GM18867 (cell line): ENCODE results near the gene CPED1.
A peak's percentile ranks its signal among the peaks of the same experiment; 100 is the strongest.
"Not testable (repeated sequence)": the region's sequence is repeated elsewhere in the genome, so short reads cannot be mapped to it uniquely, and the experiment has no call there.

ENCODE experiments used
- ATAC-seq: cut with Tn5 transposase; IDR thresholded peaks from one replicate; pipeline ENCODE4 v1.9.1; 2021; ENCODE audit warnings: mild to moderate bottlenecking, moderate library complexity; ENCODE audit not compliant: unreplicated experiment

CPED1 gene

GRCh38 chr7:120996333-120996987 lies 7.9 kb downstream of the CPED1 start:
- peak; percentile 42 for ATAC-seq

GRCh38 chr7:120996988-120997345 lies 8.5 kb downstream of the CPED1 start:
- ATAC-seq: no peak

GRCh38 chr7:120997882-120998474 lies 9.5 kb downstream of the CPED1 start:
- no peak for ATAC-seq

- no peak for ATAC-seq
Observed at GRCh38 chr7:120998520-120998919, 10.0 kb downstream of the CPED1 start.

DNA sequence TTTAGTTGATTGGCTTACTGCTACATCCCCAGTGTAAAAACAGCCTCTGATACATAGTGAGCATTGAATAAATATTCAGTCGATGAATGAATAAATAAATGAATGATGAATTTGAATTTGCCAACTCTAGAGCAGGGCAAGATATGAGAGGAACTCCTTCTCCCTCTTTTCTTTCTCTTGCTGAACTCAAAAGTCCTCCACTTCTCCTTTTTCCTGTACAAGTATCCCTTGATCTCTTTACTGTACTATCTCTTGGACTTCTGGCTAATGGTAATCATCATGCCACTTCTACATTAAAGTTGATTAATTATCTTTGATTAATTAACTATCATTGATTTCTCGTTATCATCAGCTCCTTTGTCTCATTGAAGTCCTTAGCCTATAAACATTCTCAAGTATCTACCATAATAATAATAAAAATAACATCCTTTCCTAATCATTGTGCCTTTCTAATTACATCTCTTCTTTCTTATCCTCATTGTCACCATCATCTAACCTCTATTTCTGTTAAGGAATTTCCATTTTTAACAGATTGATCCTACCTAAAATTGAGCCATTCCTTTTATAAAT lies 10.6 kb downstream of the CPED1 start:
- ATAC-seq: no peak

DNA sequence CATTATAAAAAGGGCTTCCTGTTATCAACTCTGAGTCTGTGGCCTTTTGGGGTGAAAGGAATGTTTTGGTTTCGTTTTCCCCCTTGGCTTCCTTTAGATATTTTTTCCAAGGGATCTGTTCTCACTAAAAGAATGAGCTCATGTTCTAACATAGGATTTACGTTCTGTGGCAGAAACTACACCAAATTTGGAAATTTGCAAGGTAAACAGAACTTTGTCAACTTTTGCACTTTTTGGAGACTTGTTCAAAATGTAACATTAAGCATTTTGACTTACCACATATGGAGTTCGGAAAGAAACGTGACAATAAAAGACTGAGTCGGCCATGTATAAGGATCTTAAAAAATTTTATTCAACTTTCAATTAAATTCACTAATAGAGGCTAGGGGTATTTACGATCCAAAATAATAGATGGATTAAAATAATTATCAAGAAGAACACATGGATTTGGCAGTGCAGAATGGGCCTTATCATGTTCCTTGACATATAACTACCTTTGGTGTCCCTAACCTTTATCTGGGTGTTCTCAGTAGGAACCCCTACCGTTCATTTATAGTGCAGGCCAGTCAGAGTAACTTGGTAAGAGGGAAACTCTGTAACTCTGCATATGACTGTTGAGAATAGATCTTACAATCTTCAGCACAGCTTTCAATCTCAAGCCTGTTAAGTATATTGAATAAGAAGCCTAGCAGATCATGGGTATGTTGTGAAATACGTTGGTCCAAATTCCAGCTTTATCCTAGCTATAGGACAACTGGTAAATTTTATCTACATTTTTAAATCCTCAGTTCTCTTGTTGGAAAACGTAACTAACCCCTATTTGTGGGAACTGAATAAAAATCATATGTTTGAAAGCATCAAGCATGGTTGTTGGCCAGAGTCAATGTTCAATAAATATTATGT lies 11.8 kb downstream of the CPED1 start:
- ATAC-seq: no peak

DNA sequence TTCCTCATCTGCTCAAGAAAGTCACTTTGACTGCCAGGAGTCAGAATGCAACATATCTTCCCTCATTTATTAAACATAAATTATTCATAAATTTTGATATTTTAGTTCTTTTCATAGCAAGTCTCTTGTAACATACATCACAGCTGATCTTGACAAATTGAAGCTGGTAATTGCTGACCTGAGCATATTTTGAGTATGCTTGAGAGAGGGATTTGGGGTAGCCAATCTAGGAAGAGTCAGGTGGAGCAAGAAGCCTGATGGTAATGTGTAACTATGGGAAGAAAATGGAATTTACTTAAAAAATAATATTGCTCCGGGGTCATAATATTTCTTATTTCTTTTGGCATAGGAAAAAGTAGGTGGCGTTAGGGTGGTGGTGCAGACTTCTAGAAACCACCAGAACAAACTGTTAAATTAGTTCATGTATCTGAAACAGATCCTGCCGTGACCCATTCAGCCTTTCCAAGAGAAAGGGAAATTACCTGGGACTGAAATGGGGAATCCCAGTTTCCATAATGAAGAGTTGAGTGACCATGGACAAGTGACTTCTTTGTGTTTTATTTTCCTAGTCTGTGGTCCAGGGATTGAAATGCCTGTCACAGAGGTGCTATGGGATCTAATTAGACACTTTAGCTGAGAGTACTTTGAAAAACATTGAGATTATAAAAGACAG lies 12.9 kb downstream of the CPED1 start:
- no peak for ATAC-seq

DNA sequence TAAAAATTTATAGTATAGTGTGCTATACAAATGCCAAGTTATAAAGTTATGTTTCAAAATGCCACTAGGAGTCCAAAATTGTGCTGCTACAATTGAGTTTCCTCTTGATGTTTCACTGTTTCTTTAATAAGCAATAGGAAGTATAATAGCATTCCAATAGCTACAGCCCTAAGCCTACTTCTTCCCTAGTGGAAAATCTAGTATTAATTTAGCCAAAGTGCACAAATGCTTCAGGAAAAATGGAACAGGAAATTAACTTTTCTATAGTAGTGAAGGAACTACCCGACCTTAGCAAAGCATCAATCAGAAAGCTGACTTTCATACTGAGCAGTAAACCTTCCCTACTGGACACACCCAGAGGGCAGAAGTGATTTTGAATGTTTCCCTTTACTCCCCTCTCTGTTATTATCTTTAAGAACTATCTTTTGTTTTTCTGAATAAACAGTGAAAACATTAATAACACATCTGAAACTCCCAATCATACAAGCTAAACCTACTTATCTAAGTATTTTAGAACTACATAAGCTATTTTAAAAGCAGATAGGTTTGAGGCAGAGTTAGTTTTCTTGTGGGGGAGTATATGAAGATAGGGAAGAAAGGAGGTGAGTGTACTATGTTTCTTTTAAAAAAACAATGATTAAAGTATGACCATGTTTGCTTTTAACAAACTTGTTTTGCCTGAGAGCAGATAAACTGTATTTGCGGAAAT lies 13.7 kb downstream of the CPED1 start:
- no peak for ATAC-seq

DNA sequence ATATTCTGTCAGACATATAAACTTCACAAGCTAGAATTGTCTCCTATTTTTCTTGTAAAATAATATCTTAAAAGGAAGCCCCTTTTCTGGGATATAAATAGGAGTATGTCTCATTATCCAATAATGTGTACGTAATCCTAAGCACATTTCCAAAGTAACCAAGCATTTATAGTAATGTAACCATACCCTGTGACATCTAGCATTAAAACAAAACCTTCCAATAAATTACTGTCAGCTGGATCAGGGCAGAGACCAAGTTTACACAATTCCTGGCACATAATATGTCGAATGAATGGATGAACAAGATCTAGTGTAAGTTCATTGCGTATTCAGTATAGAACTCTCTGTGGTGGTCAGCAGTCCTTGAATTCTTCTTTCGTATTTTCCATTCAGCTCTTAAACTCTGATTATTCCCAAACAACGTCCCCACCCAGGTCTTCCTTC lies 14.3 kb downstream of the CPED1 start:
- ATAC-seq: no peak

- ATAC-seq: no peak
Observed at GRCh38 chr7:121003986-121004685, 15.6 kb downstream of the CPED1 start.

DNA sequence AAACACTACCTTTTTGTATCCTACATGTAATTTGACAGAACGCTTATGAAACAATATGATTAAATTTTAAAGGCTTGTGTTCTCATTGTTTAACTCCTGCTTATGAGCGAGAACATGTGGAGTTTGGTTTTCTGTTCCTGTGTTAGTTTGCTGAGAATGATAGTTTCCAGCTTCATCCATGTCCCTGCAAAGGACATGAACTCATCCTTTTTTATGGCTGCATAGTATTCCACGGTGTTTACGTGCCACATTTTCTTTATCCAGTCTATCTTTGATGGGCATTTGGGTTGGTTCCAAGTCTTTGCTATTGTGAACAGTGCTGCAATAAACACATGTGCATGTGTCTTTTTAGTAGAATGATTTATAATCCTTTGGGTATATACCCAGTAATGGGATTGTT lies 16.5 kb downstream of the CPED1 start:
- ATAC-seq: not testable (repeated sequence)

- ATAC-seq: no peak
Observed at GRCh38 chr7:121005996-121006584, 17.6 kb downstream of the CPED1 start.

- no peak for ATAC-seq
Observed at GRCh38 chr7:121006711-121007315, 18.3 kb downstream of the CPED1 start.

GRCh38 chr7:121008816-121009215 lies 20.3 kb downstream of the CPED1 start:
- ATAC-seq: no peak

DNA sequence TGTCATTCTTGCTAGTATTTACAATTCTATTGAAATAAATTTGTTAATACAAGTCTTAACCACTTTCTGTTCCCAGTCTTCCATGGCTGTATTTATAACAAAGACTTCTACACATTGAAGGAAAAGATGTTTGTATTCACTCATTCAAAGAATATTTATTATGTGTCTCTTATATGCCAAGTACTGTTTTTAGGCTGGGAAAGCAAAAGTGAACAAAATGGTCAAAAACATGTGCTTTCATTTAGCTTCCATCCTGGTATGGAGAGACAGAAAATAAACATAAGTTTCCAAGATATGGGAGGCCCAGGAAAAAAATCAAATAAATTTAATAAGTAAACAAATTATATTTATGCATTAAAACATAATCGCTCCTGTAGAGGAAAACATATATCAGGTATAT lies 22.9 kb downstream of the CPED1 start:
- no peak for ATAC-seq

DNA sequence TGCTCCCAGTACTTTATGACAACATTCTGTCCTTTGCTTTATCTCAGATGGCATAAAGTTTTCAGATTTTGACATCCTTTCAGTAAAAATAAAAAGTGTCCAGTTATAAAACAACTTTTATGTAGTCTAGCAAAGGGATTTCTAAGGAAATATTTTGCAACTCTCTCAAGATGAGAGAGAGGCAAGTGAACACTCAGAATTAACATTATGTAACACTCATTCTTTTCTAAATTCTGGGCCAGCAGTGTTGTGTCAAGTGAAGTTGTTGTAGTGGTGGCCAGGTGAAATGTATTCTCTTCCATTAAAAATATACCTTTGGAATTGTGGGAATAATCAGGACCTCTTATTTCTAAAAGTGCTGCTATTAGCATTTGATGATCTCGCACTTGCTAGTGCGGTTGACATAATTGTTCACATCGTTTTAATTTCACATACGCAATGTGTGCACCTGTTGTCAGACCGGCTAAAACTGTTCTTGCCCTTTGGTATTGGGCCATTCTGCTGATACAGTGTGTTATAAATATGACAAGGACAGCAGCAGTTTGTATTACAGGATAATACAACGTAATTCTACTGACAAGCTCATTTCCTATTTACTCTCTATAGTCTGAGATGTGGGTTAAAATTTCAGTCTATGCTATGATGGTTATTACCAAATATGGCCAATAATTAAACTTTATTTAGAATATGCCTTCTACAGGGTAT lies 23.8 kb downstream of the CPED1 start:
- no peak for ATAC-seq

DNA sequence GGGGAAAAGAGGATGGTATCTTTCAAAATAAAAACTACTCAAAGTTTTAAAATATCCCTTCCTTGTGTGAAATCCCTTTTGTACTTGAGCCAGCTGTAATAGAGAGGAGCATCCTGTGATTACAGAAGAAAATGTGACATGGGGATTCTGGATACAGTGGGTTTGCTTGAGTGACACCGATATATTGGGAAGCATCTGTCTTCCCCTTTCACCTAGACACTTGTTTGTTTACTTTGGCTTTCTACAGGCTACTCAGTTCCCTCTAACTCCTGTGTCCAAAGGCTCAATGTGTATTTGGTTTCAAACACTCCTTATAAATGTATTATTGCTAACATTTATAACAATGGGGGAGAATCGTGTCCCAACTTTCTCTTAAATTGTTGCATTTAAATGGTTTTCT lies 24.4 kb downstream of the CPED1 start:
- ATAC-seq: no peak

DNA sequence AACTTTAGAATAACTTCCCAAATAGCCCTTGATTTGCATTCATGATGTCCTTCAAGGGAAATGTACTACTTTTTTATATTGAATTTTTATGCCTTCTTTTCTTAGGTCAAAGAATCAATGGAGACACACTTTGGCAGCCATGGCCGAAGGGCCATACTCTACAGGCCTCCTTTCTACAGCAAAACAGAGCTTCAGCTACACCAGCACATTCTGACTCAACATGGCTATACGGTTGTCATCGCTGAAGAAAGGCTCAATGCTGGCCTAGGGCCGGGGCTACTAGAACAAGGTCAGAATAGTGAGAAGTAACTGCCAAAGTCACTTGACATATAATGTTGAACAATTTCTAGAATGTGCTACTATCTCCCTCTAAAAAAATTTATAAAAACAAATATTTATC lies 27.0 kb downstream of the CPED1 start:
- ATAC-seq: no peak
